ENCODE results near the gene PRKG1.

GRCh38 chr10:51696251-51696650, 622.0 kb downstream of the PRKG1 start:
- TF ChIP-seq EZH2phosphoT487 (IDR thresholded peaks at IDR 0.05; ENCODE audit: insufficient read depth, low read depth) (no peak), EZH2 (IDR thresholded peaks at IDR 0.05; ENCODE audit: insufficient read depth, poor library complexity, severe bottlenecking) (no peak)

All from GM23248 (cell line).